ENCODE data around the gene IRAK1BP1. TPM values are rescaled to one million over a fixed set of nuclear protein-coding genes. Genes with fewer than 3 reads are reported as not detected.

Gene IRAK1BP1
- total RNA-seq, 1 donor from 2014 or later, result 6.2 TPM

GRCh38 chr6:78832091-78832808, 35.1 kb upstream of the IRAK1BP1 start:
- DNase-seq (no peak), ATAC-seq (peak in 1 of 2 donors; percentile 16)
- no peak for TF ChIP-seq CTCF (IDR thresholded peaks at IDR 0.05)
- H3K27me3 ChIP-seq (ENCODE audit: low read depth), result no peaks in the 10 kb centered on the region
- no peaks in the 10 kb centered on the region for H3K36me3 ChIP-seq
- H3K4me3 ChIP-seq, result no peak overlapping the region
- no peak overlapping the region for H3K27ac ChIP-seq
- intact Hi-C loops (cut with DNase I), result no loop called here
- peaks cover 7% of the 10 kb centered on the region for H3K4me1 ChIP-seq
- H3K9me3 ChIP-seq, result no peaks in the 10 kb centered on the region

GRCh38 chr6:78835817-78836216, 31.5 kb upstream of the IRAK1BP1 start:
- Histone ChIP-seq H3K9me3 (no peaks in the 10 kb centered on the region), H3K4me1 (peaks cover 7% of the 10 kb centered on the region), H3K27me3 (ENCODE audit: low read depth) (no peaks in the 10 kb centered on the region), H3K36me3 (no peaks in the 10 kb centered on the region), H3K4me3 (no peak overlapping the region), H3K27ac (no peak overlapping the region)
- ATAC-seq (no peak), DNase-seq (no peak)
- intact Hi-C loops (cut with DNase I), result no loop called here
- no peak for TF ChIP-seq CTCF (IDR thresholded peaks at IDR 0.05)

GRCh38 chr6:78836598-78836997, 30.8 kb upstream of the IRAK1BP1 start:
- ATAC-seq, result no peak
- intact Hi-C loops (cut with DNase I), result no loop called here
- Histone ChIP-seq H3K27me3 (ENCODE audit: low read depth) (no peaks in the 10 kb centered on the region), H3K27ac (no peak overlapping the region), H3K36me3 (no peaks in the 10 kb centered on the region), H3K4me3 (no peak overlapping the region), H3K4me1 (peaks cover 5% of the 10 kb centered on the region), H3K9me3 (no peaks in the 10 kb centered on the region)
- DNase-seq, result no peak
- TF ChIP-seq CTCF (IDR thresholded peaks at IDR 0.05), result no peak

- no peaks in the 10 kb centered on the region for H3K4me1 ChIP-seq
- intact Hi-C loops (cut with DNase I), result no loop called here
- H3K36me3 ChIP-seq, result no peaks in the 10 kb centered on the region
- H3K9me3 ChIP-seq, result no peaks in the 10 kb centered on the region
- TF ChIP-seq CTCF (IDR thresholded peaks at IDR 0.05), result no peak
- ATAC-seq, result no peak
- no peak overlapping the region for H3K4me3 ChIP-seq
- DNase-seq, result no peak
- no peak overlapping the region for H3K27ac ChIP-seq
- H3K27me3 ChIP-seq (ENCODE audit: low read depth), result no peaks in the 10 kb centered on the region
Observed at GRCh38 chr6:78841111-78841510, 26.2 kb upstream of the IRAK1BP1 start.

- Histone ChIP-seq H3K27me3 (ENCODE audit: low read depth) (no peaks in the 10 kb centered on the region), H3K36me3 (no peaks in the 10 kb centered on the region), H3K4me1 (no peaks in the 10 kb centered on the region), H3K9me3 (no peaks in the 10 kb centered on the region), H3K4me3 (no peak overlapping the region), H3K27ac (no peak overlapping the region)
- no peak for TF ChIP-seq CTCF (IDR thresholded peaks at IDR 0.05)
- DNase-seq, result no peak
- ATAC-seq, result peak in 1 of 2 donors; percentile 37
- intact Hi-C loops (cut with DNase I), result no loop called here
Observed at GRCh38 chr6:78842953-78843352, 24.4 kb upstream of the IRAK1BP1 start.

Data from lower lobe of right lung (tissue), 2 donors.